Stimulated activated CD8-positive, alpha-beta memory T cell treated with anti-CD3 and anti-CD28 coated beads, Interleukin-12 subunit alpha, Interleukin-12 subunit beta, amount 100 ng/mL, for 24 hours (primary cell): Measurements from ENCODE around the gene SLC35B1.
"Not testable (repeated sequence)": the region's sequence is repeated elsewhere in the genome, so short reads cannot be mapped to it uniquely, and the experiment has no call there.

Experiments used
- DNase-seq: peaks from one replicate; pipeline ENCODE4 v3.0.0-alpha.2; 2020; ENCODE audit errors: extremely low read depth

SLC35B1 gene

GRCh38 chr17:49734515-49735490 is 27.0 kb upstream of the SLC35B1 start:
- DNase-seq, result no peak

- no peak for DNase-seq
Observed at GRCh38 chr17:49731435-49731831, 23.7 kb upstream of the SLC35B1 start.

GRCh38 chr17:49730785-49731434 is 23.1 kb upstream of the SLC35B1 start:
- no peak for DNase-seq

- DNase-seq, result no peak
Observed at GRCh38 chr17:49730078-49730784, 22.5 kb upstream of the SLC35B1 start.

GRCh38 chr17:49729069-49729468 is 21.3 kb upstream of the SLC35B1 start:
- DNase-seq, result no peak

- DNase-seq, result no peak
Observed at GRCh38 chr17:49728425-49728824, 20.7 kb upstream of the SLC35B1 start.

- DNase-seq, result no peak
Observed at GRCh38 chr17:49727380-49727779, 19.6 kb upstream of the SLC35B1 start.

GRCh38 chr17:49725452-49726130 is 17.8 kb upstream of the SLC35B1 start:
- no peak for DNase-seq

- DNase-seq, result not testable (repeated sequence)
Observed at GRCh38 chr17:49724552-49724951, 16.8 kb upstream of the SLC35B1 start.

GRCh38 chr17:49723423-49723822 is 15.7 kb upstream of the SLC35B1 start:
- DNase-seq, result no peak

GRCh38 chr17:49722066-49722465 is 14.3 kb upstream of the SLC35B1 start:
- DNase-seq, result no peak

GRCh38 chr17:49717371-49717861 is 9.7 kb upstream of the SLC35B1 start:
- DNase-seq, result no peak

- no peak for DNase-seq
Observed at GRCh38 chr17:49716668-49717364, 9.1 kb upstream of the SLC35B1 start.

GRCh38 chr17:49715717-49716279 is 8.0 kb upstream of the SLC35B1 start:
- no peak for DNase-seq

GRCh38 chr17:49715216-49715615 is 7.5 kb upstream of the SLC35B1 start:
- no peak for DNase-seq

- DNase-seq, result no peak
Observed at GRCh38 chr17:49708515-49709183, 885 bp upstream of the SLC35B1 start.

GRCh38 chr17:49707246-49707607 is 537 bp downstream of the SLC35B1 start:
- DNase-seq, result no peak

GRCh38 chr17:49705254-49705653 is 2.5 kb downstream of the SLC35B1 start:
- no peak for DNase-seq

GRCh38 chr17:49703557-49704277 is 4.0 kb downstream of the SLC35B1 start:
- DNase-seq, result no peak
